ENCODE data around the gene C4A.

- TF ChIP-seq CTCF (conservative IDR thresholded peaks at IDR 0.05) (no peak), EZH2 (IDR thresholded peaks at IDR 0.05; ENCODE audit: low read depth) (no peak)
Measured at GRCh38 chr6:31979238-31979898, 2.5 kb upstream of the C4A start.
